CD4-positive, alpha-beta T cell treated with Interleukin-12 subunit alpha and Interleukin-12 subunit beta, for 1 hour (primary cell): Measurements from ENCODE around the gene NIN.

Experiments
- DNase-seq: peaks from one replicate; pipeline ENCODE4 v3.0.0-alpha.2; 2020

The NIN gene

GRCh38 chr14:50830932-50831725 lies at the start of gene NIN:
Gene NIN, minus strand, starts transcription at chr14:50831162. Its CDS starts 9,106 bp downstream, at chr14:50822056.
- DNase-seq = peak; percentile 75

GRCh38 chr14:50875359-50876070 lies 44.6 kb upstream of the NIN start:
- DNase-seq = peak; percentile 60

DNA sequence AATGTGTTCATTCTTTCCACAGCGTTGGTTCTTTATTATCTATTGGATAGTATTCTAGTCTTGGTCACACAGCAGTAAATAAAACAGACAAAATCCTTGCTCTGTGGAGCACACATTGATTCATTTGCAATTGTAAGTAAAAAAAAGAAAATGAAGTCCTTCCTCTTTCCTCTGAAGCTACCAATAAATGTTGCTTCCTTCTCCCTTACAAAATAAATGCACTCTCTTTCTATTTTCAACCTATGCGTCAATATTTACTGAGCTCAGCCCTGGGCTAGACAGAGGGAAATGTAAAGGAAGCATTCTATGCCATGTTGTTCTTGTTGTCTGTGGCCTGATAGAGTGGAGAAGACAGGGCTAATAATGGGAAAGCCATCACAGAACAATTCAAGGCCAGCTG lies 43.8 kb upstream of the NIN start:
- DNase-seq = no peak

DNA sequence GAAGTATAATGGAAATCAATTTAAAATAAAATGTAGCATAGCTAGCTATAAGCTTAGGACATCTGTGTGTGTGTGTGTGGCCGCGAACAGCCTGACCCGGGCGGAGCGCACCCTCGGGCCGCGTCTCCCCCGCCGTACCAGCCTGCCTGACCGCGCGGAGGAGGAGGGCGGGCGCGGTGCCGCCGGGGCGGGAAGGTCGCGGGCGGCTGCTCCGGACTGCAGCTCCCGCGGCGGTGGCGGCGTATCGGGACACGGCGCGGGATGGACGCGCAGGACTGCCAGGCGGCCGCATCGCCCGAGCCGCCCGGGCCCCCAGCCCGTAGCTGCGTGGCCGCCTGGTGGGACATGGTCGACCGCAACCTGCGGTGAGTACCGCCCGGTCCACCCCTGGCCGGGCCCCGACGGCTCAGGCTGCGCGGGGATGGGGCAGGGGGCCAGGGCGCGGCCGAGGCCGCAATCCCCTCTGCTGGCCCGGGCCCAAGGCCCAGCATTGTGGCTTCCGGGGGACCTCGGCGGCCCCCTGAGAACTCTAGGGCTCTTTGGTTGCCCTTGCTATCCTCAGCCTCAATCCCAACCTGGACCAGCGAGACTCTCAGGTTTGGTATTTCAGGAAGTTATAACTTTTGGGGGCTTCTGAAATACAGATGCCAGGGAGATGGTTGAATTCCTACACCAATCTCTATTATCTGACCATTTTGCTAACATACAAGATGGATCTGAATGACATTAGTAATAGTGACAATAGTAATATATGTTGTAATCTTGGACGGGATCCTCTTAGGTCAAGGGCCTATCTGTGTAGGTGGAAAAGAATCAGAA lies 41.2 kb upstream of the NIN start, which contains the start of gene ABHD12B:
ABHD12B (plus strand) TSS at position 140 of the 819 bp plus-strand sequence; CDS start at position 262, 122 bp downstream.
- DNase-seq = no peak

DNA sequence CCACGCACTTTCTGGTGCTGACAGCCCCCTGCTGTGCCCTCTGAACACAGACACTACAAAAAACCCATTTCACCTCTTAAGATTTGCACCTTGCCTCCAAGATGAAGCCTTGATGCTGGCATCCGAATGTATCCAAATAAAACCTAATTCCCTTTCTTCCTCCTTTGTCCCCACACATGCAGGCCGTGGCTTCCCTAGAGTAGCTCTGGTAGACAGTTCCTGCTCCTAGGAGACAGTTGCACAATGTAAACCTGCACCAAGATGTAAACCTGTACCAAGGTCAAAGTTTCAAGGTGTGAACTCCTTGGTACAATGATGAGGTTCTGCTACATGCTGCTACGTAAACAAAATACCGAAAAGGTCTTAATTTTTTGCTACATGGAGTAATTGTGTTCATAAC lies 40.3 kb upstream of the NIN start:
- no peak for DNase-seq

DNA sequence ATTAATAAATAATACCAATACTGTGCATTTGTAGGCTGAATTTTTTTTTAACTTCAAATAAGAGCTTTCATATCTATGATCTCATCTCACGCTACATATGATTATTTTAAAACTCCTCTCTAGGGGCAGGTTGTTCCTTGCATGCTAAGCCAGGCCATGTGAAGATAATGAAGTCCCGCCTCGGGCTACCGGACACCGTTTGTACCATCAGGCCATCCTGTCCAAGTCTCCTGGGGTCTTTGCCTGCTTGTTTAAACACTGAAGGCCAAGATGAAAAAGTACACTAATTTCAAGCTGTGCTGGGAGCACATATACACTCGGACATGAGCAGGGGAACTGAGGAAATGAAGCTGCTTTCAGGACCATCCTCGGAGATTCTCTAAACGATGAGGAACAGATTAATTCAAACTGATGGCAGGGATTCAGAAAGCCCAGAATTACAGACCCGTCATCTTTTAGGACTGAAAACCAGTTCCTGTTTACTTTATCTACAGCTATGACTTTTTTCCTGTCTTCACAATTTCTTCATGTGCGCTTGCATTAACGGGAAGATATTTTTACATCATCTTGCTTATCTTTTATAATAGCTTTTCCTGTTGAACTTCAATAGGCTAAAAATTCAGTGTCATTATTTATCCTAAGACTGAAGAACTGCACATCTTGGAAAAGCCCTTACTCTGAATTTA lies 34.6 kb upstream of the NIN start:
- no peak for DNase-seq

DNA sequence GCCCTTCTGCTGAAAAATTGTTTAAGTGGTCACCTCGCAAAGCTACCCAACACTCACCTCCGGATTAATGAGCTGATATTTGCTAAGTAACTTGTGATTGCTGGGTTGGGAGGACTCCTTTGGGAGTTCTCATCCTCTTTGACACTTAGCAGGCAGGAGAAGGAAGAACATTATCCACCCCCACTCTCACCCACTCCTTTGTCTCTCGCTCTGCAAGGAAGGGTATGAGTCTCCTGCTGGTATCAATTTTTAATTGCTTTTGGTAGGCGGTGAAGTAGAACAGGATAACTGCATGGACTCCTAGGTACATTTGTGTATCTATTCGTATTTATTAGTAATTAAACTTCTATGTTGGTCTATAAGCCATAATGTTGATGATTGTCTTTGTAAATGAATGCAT lies 34.0 kb upstream of the NIN start:
- DNase-seq = no peak

DNA sequence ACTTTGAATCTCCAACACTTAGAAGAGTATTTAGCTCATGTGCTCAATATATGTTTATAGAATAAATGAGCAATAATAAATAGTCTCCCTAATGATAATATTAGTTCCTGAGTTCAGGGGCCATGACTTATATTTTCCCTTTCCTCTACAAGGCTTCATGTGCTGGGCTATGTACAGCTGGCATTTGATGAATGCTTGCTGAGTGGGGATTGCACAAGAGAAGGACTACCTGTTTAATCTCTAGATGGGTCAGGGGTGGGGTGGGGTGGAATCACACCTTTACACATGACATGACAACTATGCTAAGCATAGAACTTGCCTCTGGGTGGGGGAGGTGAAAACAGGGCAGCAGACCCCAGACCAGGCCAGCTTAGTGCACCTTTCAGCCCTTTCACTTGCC lies 33.3 kb upstream of the NIN start:
- DNase-seq = no peak

- no peak for DNase-seq
Observed at GRCh38 chr14:50862036-50862570, 31.1 kb upstream of the NIN start.

DNA sequence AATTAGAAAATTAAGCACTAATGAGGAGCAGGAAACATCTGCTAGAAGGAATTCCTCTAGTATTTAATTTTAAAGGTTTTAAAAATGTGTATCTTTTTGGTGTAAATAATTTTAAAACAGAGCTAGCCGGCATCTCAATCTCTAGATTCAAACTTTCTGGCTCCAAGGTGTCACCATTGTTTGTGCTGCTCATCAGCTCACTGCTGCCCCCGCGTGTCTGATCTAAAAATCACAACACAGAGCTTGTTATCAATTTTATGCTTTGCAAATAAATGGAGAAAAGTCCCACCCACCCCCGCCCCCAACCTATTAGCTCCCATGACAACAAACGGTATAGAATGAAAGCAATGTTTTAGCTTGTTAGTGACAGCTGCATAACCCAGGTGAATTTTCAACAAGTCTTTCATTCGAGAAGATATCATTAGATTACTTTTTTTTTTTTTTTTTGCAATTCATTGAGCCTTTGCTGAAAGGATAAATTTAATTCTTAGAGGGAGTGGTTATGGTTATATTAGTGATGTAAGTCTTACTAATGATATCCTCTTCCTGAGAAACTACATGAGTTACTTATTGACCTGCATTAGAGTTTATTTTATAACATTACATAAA lies 29.6 kb upstream of the NIN start:
- DNase-seq = peak; percentile 91

- DNase-seq = no peak
Observed at GRCh38 chr14:50859296-50859624, 28.3 kb upstream of the NIN start.

- DNase-seq = no peak
Observed at GRCh38 chr14:50856660-50857059, 25.7 kb upstream of the NIN start.

GRCh38 chr14:50855558-50855957 lies 24.6 kb upstream of the NIN start:
- DNase-seq = no peak

DNA sequence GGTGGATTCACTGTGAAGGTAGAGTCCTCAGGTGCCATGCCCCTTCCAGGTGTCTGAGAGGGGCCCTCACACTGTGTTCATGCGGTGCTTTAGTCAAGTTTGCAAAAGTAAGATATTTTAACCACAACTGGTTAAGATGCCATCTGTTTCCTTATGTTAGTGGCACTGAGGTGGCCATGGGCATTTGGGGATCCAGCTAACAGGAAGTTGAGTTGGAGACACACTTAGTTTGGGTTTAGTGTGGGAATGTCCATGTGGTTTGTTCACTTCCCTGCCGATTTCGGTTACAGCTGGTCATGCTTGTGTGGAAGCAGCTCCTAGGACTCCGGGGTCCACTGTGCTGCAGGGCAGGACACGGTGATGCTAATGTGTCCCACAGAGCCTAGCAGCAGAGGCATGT lies 23.6 kb upstream of the NIN start:
- no peak for DNase-seq

DNA sequence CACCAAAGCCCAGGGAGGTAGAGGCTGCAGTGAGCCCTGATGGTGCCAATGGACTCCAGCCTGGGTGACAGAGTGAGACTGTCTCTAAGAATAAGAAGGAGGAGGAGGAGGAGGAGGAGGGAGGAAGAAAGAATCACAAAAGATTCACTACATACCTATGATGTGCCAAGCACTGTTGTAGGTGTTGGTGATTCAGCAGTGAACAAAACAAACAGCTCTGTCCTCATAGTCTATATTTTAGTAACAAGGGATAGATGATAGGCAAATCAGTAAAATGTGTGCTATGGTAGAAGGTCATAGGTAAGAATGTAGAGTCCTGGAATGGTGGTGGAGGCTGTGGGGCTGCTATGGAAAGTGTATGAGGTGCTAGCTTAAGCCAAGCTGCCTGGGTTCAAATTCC lies 22.9 kb upstream of the NIN start:
- DNase-seq = no peak

DNA sequence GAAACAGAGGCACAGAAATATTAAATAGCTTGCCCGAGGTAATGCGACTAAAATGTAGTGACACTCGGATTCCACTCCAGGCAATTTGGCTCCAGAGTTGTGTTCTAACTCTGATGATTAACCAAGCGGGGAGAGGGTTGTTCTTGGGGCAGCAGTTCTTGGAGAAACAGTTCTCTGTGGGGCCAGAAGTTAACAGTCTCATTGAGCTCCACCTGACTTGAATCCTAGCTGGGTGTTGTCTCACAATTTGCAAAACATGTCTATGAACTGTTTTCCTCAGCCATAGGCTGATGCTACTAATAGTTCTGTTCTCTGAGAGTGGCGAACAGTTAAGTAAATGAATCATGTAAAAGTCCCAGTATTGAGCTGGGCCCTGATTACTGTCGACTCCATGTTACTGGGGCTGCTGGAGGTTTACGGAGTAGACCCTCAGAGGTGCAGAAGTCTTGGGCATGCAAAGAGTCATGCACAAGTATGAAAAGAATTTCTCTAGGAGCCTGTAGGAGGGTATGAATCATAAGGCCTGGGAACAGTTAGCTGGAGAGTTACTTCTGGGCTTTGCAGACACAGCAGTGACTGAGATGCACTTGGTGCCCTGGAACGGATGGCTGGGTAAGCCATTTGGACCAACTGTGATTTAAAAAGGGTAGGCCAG lies 15.4 kb upstream of the NIN start:
- no peak for DNase-seq

DNA sequence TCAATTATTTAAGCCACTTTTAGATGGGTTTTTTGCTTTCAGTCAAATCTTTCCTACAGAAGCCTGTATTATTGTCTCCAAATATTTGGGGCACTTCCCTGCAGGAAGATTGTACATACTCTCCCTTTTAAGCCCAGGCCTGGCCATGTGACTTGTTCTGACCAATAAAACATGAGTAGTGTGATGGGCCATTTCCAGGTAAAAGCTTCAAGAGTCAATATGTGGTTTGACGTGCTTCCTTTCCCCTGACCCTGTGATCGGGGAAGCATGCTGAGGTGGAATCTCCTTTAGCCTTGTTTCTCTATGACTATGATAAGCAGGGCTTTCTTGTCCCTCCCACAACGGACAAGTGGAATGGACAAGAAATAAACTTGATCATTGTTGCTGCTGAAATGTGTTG lies 14.2 kb upstream of the NIN start:
- DNase-seq = no peak

- DNase-seq = no peak
Observed at GRCh38 chr14:50844391-50844790, 13.4 kb upstream of the NIN start.

DNA sequence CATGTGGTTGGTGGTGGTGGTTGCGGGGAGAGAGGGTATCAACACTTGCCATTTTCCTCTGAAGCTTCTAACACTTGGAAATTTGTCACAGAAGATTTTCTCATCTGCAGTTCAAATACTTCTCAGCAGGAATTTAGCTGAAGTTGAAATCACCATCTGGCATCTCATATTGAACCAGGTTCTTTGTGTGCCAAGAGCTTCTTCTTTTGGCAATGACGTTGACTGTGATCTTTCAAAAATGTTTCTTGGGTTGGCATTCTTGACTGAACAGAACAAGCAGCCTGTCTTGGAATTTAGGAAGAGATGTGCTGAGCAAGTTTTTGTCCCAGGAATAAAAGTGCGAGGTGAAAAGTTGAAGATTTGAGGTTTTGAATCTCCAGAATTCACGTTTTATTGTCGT lies 8.7 kb upstream of the NIN start:
- no peak for DNase-seq

DNA sequence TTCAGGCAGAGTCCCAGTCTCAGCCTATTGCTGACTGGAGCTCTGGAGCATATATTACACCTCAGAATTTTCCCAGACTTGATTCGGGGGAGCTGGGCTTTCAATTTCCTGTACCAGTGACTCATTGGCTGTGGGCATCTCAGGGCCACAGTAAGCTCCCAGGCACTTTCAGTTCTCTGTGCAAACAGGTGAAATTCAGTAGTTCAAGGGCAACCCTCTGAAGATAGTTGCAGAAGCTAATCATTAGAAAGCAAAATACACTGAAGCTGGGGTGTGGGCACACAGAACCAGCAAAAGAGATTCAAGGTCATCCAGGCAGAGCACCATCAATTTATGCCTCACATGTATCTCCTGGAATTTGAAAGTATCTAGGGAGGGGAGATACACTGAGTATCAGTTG lies 8.1 kb upstream of the NIN start:
- DNase-seq = no peak

- no peak for DNase-seq
Observed at GRCh38 chr14:50837850-50838470, 7.0 kb upstream of the NIN start.
